Common myeloid progenitor, CD34-positive (primary cell): ENCODE data around the gene ATOH7.
A peak's percentile ranks its signal among the peaks of the same experiment; 100 is the strongest.
"Not testable (repeated sequence)": the region's sequence is repeated elsewhere in the genome, so short reads cannot be mapped to it uniquely, and the experiment has no call there.

ENCODE experiments used
- CTCF ChIA-PET: fragments of 350-600 bp; sonication (Branson Sonifier 250); formaldehyde crosslinking; loops from one replicate; lab custom pipeline; 2021; ENCODE audit warnings: antibody characterized with exemption; lab: Charles Lee
- POLR2A ChIA-PET: fragments of 350-600 bp; sonication (Branson Sonifier 250); formaldehyde crosslinking; loops from one replicate; lab custom pipeline; 2021; ENCODE audit warnings: antibody characterized with exemption; lab: Charles Lee
- DNase-seq, 3 donors: peaks; one replicate each; pipeline versions ENCODE4 v3.0.0 to v3.0.0-alpha.2; 2013
- H3K27ac ChIP-seq, 2 experiments: 1 replicate in 1 of 2; 2 replicates in 1 of 2; pipeline ENCODE4 v1.7.0; 2013; ENCODE audit warnings: inconsistent platforms in 2 of 2, low read length in 2 of 2, mild to moderate bottlenecking in 2 of 2, low read depth in 1 of 2, moderate library complexity in 1 of 2; ENCODE audit not compliant: severe bottlenecking in 2 of 2, insufficient read depth in 1 of 2, poor library complexity in 1 of 2
- H3K27me3 ChIP-seq, 5 experiments: replicated peaks in 2 of 5; 1 replicate in 3 of 5; 2 replicates in 2 of 5; pipeline versions ENCODE4 v1.6.1 to v1.7.0; 2013; ENCODE audit warnings: low read length in 4 of 5, mild to moderate bottlenecking in 2 of 5, moderate library complexity in 2 of 5, inconsistent platforms in 1 of 5; ENCODE audit not compliant: insufficient read depth in 5 of 5, control insufficient read depth in 4 of 5
- H3K36me3 ChIP-seq, 4 experiments: 1 replicate in 2 of 4; 2 replicates in 2 of 4; pipeline versions ENCODE4 v1.6.1 to v1.7.0; 2013; ENCODE audit warnings: low read length in 3 of 4, control low read depth in 1 of 4, mild to moderate bottlenecking in 1 of 4; ENCODE audit not compliant: control insufficient read depth in 4 of 4, insufficient read depth in 4 of 4
- H3K4me1 ChIP-seq, 4 experiments: 1 replicate in 3 of 4; 2 replicates in 1 of 4; pipeline versions ENCODE4 v1.6.1 to v1.7.1; 2013; ENCODE audit warnings: low read length in 3 of 4, mild to moderate bottlenecking in 3 of 4, control low read depth in 1 of 4, inconsistent platforms in 1 of 4, moderate library complexity in 1 of 4; ENCODE audit not compliant: control insufficient read depth in 4 of 4, insufficient read depth in 4 of 4; ENCODE audit errors: control extremely low read depth in 1 of 4
- H3K4me3 ChIP-seq, 7 experiments: 1 replicate in 4 of 7; 2 replicates in 3 of 7; pipeline versions ENCODE4 v1.5.1 to v1.7.0; 2013; ENCODE audit warnings: mild to moderate bottlenecking in 7 of 7, low read length in 6 of 7, moderate library complexity in 6 of 7, inconsistent platforms in 2 of 7, low read depth in 2 of 7, control low read depth in 1 of 7; ENCODE audit not compliant: insufficient read depth in 4 of 7, control insufficient read depth in 1 of 7; ENCODE audit errors: extremely low read depth in 1 of 7
- H3K9me3 ChIP-seq, 5 experiments: 1 replicate in 4 of 5; 2 replicates in 1 of 5; pipeline versions ENCODE4 v1.6.1 to v1.7.1; 2013; ENCODE audit warnings: low read length in 4 of 5, mild to moderate bottlenecking in 2 of 5, inconsistent platforms in 1 of 5, low read depth in 1 of 5, moderate library complexity in 1 of 5; ENCODE audit not compliant: control insufficient read depth in 4 of 5, insufficient read depth in 2 of 5; ENCODE audit errors: control extremely low read depth in 1 of 5
- WGBS: methylation state at CpG from one replicate; pipeline ENCODE4 v1.1.5; 2013; ENCODE audit not compliant: insufficient coverage; 5-methylcytosine and 5-hydroxymethylcytosine counted together

Gene ATOH7

DNA sequence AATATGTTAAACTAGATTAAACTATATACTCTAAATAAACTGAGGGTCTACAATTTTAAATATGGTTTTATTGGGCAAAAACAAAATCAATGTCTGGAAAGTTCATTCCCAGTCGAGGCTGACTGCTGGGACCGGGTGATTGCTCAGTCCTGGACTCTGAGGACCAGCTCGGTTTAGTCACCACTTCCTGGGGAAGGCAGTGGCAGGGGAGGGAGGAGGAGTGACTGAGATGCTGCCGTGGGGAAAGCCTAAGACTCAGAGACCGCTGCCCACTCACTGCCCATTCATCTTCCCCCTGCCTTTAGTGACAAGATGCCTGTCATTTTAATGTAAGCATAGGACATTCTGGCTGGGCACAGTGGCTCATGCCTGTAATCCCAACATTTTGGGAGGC is 29.0 kb downstream of the ATOH7 start:
- H3K4me1 ChIP-seq: no peaks in the 10 kb centered on the region
- peak in 2 of 3 donors; percentile 5 to 12 for DNase-seq
- no peaks in the 10 kb centered on the region for H3K9me3 ChIP-seq
- POLR2A ChIA-PET: interaction anchor here (0.6 kb wide), 1 partner anchor 14 kb away, joined by 3 read pairs; no protein-coding TSS in a partner anchor
- no peak overlapping the region for H3K27ac ChIP-seq
- H3K27me3 ChIP-seq: peaks cover 0 to 4% (median 0%) of the 10 kb centered on the region in 5 experiments
- CTCF ChIA-PET: interaction anchor here (1.3 kb wide), 1 partner anchor 47 kb away, joined by 6 read pairs; no protein-coding TSS in a partner anchor
- no peaks in the 10 kb centered on the region for H3K36me3 ChIP-seq
- 10% methylated on average over 3 of the region's 5 CpGs for WGBS
- no peak overlapping the region for H3K4me3 ChIP-seq

DNA sequence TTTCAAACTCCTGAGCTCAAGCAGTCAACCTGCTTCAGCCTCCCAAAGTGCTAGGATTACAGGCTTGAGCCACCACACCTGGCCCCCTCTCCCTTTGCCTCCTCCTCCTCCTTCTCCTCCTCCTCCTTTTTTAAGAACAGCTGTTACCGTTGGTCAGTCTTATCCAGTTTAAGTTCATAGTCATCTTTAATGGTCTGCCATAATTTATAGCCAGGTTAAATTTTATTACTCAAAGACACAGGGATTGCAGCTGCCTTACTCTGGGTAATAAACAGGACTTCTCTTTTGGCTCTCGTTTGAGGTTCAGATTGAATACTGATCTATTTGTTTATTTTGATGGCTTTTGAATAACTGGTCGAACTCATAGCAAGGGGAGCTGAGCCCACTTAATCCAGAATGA is 35.2 kb downstream of the ATOH7 start:
- ChIA-PET POLR2A (no interaction called here), CTCF (no interaction called here)
- H3K9me3 ChIP-seq: no peaks in the 10 kb centered on the region
- H3K36me3 ChIP-seq: no peaks in the 10 kb centered on the region
- no peak for DNase-seq
- H3K4me3 ChIP-seq: no peak overlapping the region
- H3K27me3 ChIP-seq: peaks cover 0 to 4% (median 0%) of the 10 kb centered on the region in 5 experiments
- no peaks in the 10 kb centered on the region for H3K4me1 ChIP-seq
- H3K27ac ChIP-seq: no peak overlapping the region
- WGBS: no CpG with 5 or more reads among the region's 3 CpGs

DNA sequence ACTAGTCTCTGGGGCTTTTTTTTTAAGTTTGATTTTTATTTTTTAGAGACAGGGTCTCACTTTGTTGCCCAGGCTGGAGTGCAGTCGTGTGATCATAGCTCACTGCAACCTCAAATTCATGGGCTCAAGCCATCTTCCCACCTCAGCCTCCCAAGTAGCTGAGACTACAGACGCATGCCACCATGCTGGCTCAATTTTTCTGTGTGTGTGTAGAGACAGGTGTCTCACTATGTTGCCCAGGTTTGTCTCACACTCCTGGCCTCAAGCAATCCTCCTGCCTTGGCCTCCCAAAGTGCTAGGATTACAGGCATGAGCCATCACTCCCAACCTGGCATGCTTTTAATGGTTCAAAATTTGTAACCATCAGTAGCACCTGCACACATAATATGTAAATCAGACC is 36.1 kb downstream of the ATOH7 start:
- H3K27me3 ChIP-seq, POLR2A ChIA-PET, H3K27ac ChIP-seq, H3K36me3 ChIP-seq, H3K4me1 ChIP-seq, H3K9me3 ChIP-seq, DNase-seq, H3K4me3 ChIP-seq: not testable (repeated sequence)
- CTCF ChIA-PET: interaction anchor here (0.6 kb wide), 1 partner anchor 339 kb away, joined by 3 read pairs; no protein-coding TSS in a partner anchor
- WGBS: 80% methylated on average over 1 of the region's 2 CpGs

DNA sequence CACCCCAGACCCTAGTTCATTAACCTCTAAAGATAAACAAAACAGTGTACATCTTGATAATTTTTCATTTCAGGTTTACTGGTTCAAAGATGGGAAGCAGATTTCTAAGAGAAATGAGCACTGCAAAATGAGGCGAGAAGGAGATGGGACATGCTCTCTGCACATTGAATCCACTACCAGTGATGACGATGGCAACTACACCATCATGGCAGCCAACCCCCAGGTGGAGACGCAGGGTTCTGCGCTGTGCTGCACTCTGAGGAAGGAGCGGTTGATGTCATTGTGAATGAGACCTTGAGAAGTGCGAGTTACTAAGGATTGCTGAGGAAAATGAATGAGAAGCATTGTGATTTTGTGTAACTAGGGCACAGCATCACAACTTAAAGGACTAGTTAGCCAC is 37.6 kb downstream of the ATOH7 start:
- Histone ChIP-seq H3K27ac (no peak overlapping the region), H3K27me3 (peaks cover 0 to 1% (median 0%) of the 10 kb centered on the region in 5 experiments), H3K36me3 (no peaks in the 10 kb centered on the region), H3K4me3 (no peak overlapping the region), H3K4me1 (no peaks in the 10 kb centered on the region), H3K9me3 (no peaks in the 10 kb centered on the region)
- ChIA-PET POLR2A (no interaction called here), CTCF (no interaction called here)
- no peak for DNase-seq
- 81% methylated on average over 4 of the region's 6 CpGs for WGBS

DNA sequence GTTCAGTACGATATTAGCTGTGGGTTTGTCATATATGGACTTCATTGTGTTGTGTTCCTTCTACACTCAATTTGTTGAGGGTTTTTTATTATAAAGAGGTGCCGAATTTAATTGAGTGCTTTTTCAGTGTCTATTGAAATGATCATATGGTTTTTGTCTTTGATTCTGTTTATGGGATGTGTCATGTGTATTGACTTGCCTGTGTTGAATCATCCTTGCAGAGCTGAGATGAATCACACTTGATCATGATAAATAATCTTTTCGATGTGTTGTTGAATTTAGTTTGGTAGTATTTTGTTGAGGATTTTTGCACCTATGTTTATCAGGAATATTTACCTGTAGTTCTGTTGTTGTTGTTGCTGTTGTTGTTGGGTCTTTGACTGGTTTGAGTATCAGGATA is 39.8 kb downstream of the ATOH7 start:
- ChIA-PET POLR2A (no interaction called here), CTCF (no interaction called here)
- Histone ChIP-seq H3K4me3 (no peak overlapping the region), H3K27ac (no peak overlapping the region), H3K36me3 (no peaks in the 10 kb centered on the region), H3K27me3 (peaks cover 0 to 2% (median 0%) of the 10 kb centered on the region in 5 experiments), H3K4me1 (no peaks in the 10 kb centered on the region), H3K9me3 (no peaks in the 10 kb centered on the region)
- WGBS: 100% methylated on average over 2 of the region's 3 CpGs
- no peak for DNase-seq

DNA sequence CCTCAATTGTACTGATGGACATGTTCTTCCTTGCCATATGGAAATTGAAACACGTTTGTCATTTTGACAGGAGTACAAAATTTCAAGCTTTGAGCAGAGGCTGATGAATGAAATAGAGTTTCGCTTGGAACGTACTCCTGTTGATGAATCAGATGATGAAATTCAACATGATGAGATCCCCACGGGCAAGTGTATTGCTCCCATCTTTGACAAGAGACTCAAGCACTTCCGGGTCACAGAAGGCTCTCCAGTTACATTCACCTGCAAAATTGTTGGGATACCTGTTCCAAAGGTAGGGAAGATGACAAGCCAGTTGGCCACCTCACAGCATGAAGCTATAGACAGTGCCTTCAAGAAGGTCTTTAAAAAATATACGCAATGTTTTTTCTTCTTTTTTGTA is 43.1 kb downstream of the ATOH7 start:
- POLR2A ChIA-PET: interaction anchor here (0.6 kb wide), 1 partner anchor 14 kb away, joined by 3 read pairs; no protein-coding TSS in a partner anchor
- Histone ChIP-seq H3K27ac (no peak overlapping the region), H3K4me3 (no peak overlapping the region), H3K36me3 (no peaks in the 10 kb centered on the region), H3K4me1 (no peaks in the 10 kb centered on the region), H3K27me3 (peaks cover 0 to 8% (median 3%) of the 10 kb centered on the region in 5 experiments), H3K9me3 (no peaks in the 10 kb centered on the region)
- 94% methylated on average over 5 of the region's 6 CpGs for WGBS
- CTCF ChIA-PET: no interaction called here
- DNase-seq: no peak

DNA sequence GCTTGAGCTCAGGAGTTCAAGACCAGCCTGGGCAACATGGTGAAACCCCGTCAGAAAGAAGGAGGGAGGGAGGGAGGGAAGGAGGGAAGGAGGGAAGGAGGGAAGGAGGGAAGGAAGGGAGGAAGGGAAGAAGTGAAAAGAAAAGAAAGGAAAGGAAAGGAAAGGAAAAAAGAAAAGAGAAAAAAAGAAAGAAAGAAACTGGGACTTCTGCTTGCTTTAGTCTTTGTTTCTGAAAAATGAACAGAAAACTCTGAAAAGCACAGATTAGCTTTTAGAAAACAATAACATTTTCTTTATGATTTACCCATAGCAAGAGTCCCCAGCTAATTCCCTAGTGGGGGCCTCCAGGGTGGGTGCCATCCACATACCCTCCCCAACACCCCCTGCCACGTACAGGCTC is 46.8 kb downstream of the ATOH7 start:
- 100% methylated on average over 1 of the region's 2 CpGs for WGBS
- Histone ChIP-seq H3K4me3 (no peak overlapping the region), H3K9me3 (no peaks in the 10 kb centered on the region), H3K27ac (no peak overlapping the region), H3K36me3 (no peaks in the 10 kb centered on the region), H3K27me3 (peaks cover 0 to 8% (median 3%) of the 10 kb centered on the region in 5 experiments), H3K4me1 (no peaks in the 10 kb centered on the region)
- DNase-seq: no peak
- POLR2A ChIA-PET: no interaction called here
- CTCF ChIA-PET: no interaction called here
